ENCODE results near the gene LHB.

The LHB gene

GRCh38 chr19:49006905-49007304, 10.0 kb downstream of the LHB start:
- DNase-seq, result no peak

GRCh38 chr19:49004964-49005614, 11.8 kb downstream of the LHB start:
- DNase-seq, result no peak

- no peak for DNase-seq
These were observed 12.8 kb downstream of the LHB start for GRCh38 chr19:49004133-49004532.

- DNase-seq, result no peak
These were observed 17.2 kb downstream of the LHB start for GRCh38 chr19:48999481-49000325.

- DNase-seq, result no peak
These were observed 18.9 kb downstream of the LHB start for GRCh38 chr19:48997972-48998371.

- no peak for DNase-seq
These were observed 22.9 kb downstream of the LHB start for GRCh38 chr19:48994035-48994386.

- peak; percentile 95 for DNase-seq
These were observed 23.5 kb downstream of the LHB start, which contains the start of the genes GYS1 and RUVBL2 for GRCh38 chr19:48993175-48994034. Gene GYS1, minus strand, starts transcription at chr19:48993309. Its CDS starts 197 bp downstream, at chr19:48993112. Gene RUVBL2, plus strand, starts transcription at chr19:48993887. Its CDS starts 25 bp downstream, at chr19:48993912.

- DNase-seq, result no peak
These were observed 24.2 kb downstream of the LHB start for GRCh38 chr19:48992581-48993174.

- no peak for DNase-seq
These were observed 24.9 kb downstream of the LHB start for GRCh38 chr19:48991873-48992580.

- DNase-seq, result no peak
These were observed 25.8 kb downstream of the LHB start for GRCh38 chr19:48991011-48991609.

GRCh38 chr19:48990400-48990799, 26.5 kb downstream of the LHB start:
- DNase-seq, result no peak

- DNase-seq, result no peak
These were observed 27.1 kb downstream of the LHB start for GRCh38 chr19:48989701-48990291.

- no peak for DNase-seq
These were observed 28.0 kb downstream of the LHB start for GRCh38 chr19:48988860-48989259.

- DNase-seq, result no peak
These were observed 28.6 kb downstream of the LHB start for GRCh38 chr19:48988286-48988685.

- no peak for DNase-seq
These were observed 29.6 kb downstream of the LHB start for GRCh38 chr19:48987323-48987722.

- DNase-seq, result no peak
These were observed 30.7 kb downstream of the LHB start for GRCh38 chr19:48986211-48986610.

- no peak for DNase-seq
These were observed 31.2 kb downstream of the LHB start for GRCh38 chr19:48985711-48986110.

GRCh38 chr19:48982280-48982679, 34.6 kb downstream of the LHB start:
- DNase-seq, result no peak

GRCh38 chr19:48977061-48977460, 39.8 kb downstream of the LHB start:
- no peak for DNase-seq

- DNase-seq, result no peak
These were observed 40.7 kb downstream of the LHB start for GRCh38 chr19:48975947-48976847.

Data from NCI-H2081 treated with DMSO at 0.1 percent for 48 hours (cell line).